Medulla oblongata (tissue), 1 donor: Measurements from ENCODE around the gene GALR2.

Source experiments
- DNase-seq: peaks from one replicate; pipeline ENCODE4 v3.0.0-alpha.2; 2015; ENCODE audit errors: extremely low spot score

Gene GALR2

GRCh38 chr17:76125922-76126321, 51.3 kb downstream of the GALR2 start:
- no peak for DNase-seq
